Right lobe of liver (tissue), 6 donors: ENCODE measurements around the gene PIK3R4. TPM values are rescaled to one million over a fixed set of nuclear protein-coding genes. Genes with fewer than 3 reads are reported as not detected.

Source experiments
- ATAC-seq, 4 donors: fragments of 200-7000 bp; cut with Tn5 transposase; one replicate each; pipeline ENCODE4 v1.9.1; 2020; ENCODE audit warnings: mild to moderate bottlenecking in 4 of 4, moderate library complexity in 4 of 4
- DNase-seq, 3 donors: peaks; one replicate each; pipeline ENCODE4 v3.0.0-alpha.2; 2020
- H3K27ac ChIP-seq, 3 donors: fragments of 200-600 bp; one replicate each; pipeline ENCODE4 v1.8.0; 2022
- H3K27me3 ChIP-seq, 2 donors: fragments of 200-600 bp; one replicate each; pipeline ENCODE4 v1.8.0; 2022
- H3K36me3 ChIP-seq, 4 donors: fragments of 200-600 bp; sonication (generic) in 1 of 4; one replicate each; pipeline versions ENCODE4 v1.5.1 to v1.8.0; 2017 to 2022; ENCODE audit warnings: control low read depth in 1 of 4
- H3K4me1 ChIP-seq, 4 donors: fragments of 200-600 bp; sonication (generic) in 1 of 4; one replicate each; pipeline versions ENCODE4 v1.5.1 to v1.8.0; 2017 to 2022; ENCODE audit warnings: control low read depth in 1 of 4
- H3K4me3 ChIP-seq, 3 donors: fragments of 200-600 bp; one replicate each; pipeline ENCODE4 v1.8.0; 2022
- H3K9me3 ChIP-seq, 4 donors: fragments of 200-600 bp; sonication (generic) in 1 of 4; one replicate each; pipeline versions ENCODE4 v1.5.1 to v1.8.0; 2017 to 2022; ENCODE audit warnings: control low read depth in 1 of 4
- CTCF ChIP-seq, 4 donors: fragments of 200-600 bp in 3 of 4; fragments of 450-650 bp in 1 of 4; IDR thresholded peaks; one replicate each; pipeline versions ENCODE4 v1.5.1 to v1.8.0; 2016 to 2022; ENCODE audit warnings: antibody characterized with exemption in 4 of 4, mild to moderate bottlenecking in 2 of 4
- POLR2A ChIP-seq: fragments of 450-650 bp; IDR thresholded peaks from one replicate; pipeline ENCODE4 v1.6.1; 2017; ENCODE audit warnings: antibody characterized with exemption, mild to moderate bottlenecking
- WGBS: methylation state at CpG from one replicate; pipeline ENCODE4 v1.1.6; 2018; ENCODE audit warnings: low coverage, low lambda C conversion rate; ENCODE audit not compliant: insufficient coverage; ENCODE audit errors: missing lambda C conversion rate; 5-methylcytosine and 5-hydroxymethylcytosine counted together
- intact Hi-C, 2 donors: fragments of 100-400 bp; cut with DNase I; formaldehyde crosslinking; loops; one replicate each; pipeline versions ENCODE4 v1.11.2 to v1.14.1; 2022
- total RNA-seq, 6 experiments: library from RNA; depleted of rRNA in 2 of 6; stranded (reverse); fragments of >200 nt in 2 of 6; fragmentation: NEBNext Ultra II Directional in 3 of 6; extraction: Animal tissue kit (Norgen Biotek cat#: 25700) in 3 of 6; gene quantifications; one replicate each; pipeline versions ENCODE4 v1.1.0 to v1.2.4, GENCODE V29; 2016 to 2023
- donor health status: DM: no; HTN: yes; CAD: no.
- donor health status: DM: no; HTN: no; CAD: no.
- donor health status: DM: no; HTN: no; CAD: no.
- donor health status: DM: no; HTN: yes; CAD: no.
- donor health status: DM: no; HTN: yes; CAD: no.

PIK3R4 gene
- total RNA-seq, 6 experiments from 2014 or later = 15.3 to 35.3 (median 24.1) TPM

GRCh38 chr3:130711565-130712324 lies 34.9 kb downstream of the PIK3R4 start:
- DNase-seq (no peak), ATAC-seq (no peak)
- 92% methylated on average over 4 of the region's 4 CpGs for WGBS
- intact Hi-C loops = no loop called here
- Histone ChIP-seq H3K27me3 (no peaks in the 10 kb centered on the region), H3K4me1 (peaks cover 0 to 19% (median 4%) of the 10 kb centered on the region in 4 donors), H3K9me3 (no peaks in the 10 kb centered on the region), H3K36me3 (peaks cover 0 to 18% (median 3%) of the 10 kb centered on the region in 4 donors), H3K27ac (no peak overlapping the region), H3K4me3 (no peak overlapping the region)
- TF ChIP-seq POLR2A = no peak
- TF ChIP-seq CTCF (IDR thresholded peaks at IDR 0.05) = no peak

GRCh38 chr3:130709671-130710070 lies 37.0 kb downstream of the PIK3R4 start:
- H3K27me3 ChIP-seq = no peaks in the 10 kb centered on the region
- H3K4me1 ChIP-seq = peaks cover 0 to 19% (median 4%) of the 10 kb centered on the region in 4 donors
- H3K27ac ChIP-seq = no peak overlapping the region
- DNase-seq (no peak), ATAC-seq (peak in 1 of 4 donors; percentile 57)
- TF ChIP-seq CTCF (IDR thresholded peaks at IDR 0.05) (no peak), POLR2A (no peak)
- no peaks in the 10 kb centered on the region for H3K9me3 ChIP-seq
- H3K36me3 ChIP-seq = peaks cover 0 to 5% (median 0%) of the 10 kb centered on the region in 4 donors
- intact Hi-C loops = no loop called here
- 54% methylated on average over 1 of the region's 1 CpG for WGBS
- H3K4me3 ChIP-seq = no peak overlapping the region

- peak; percentile 87 to 95 (median 91) for ATAC-seq
- H3K4me3 ChIP-seq = no peak overlapping the region
- DNase-seq = no peak
- WGBS = 31% methylated on average over 3 of the region's 3 CpGs
- no peaks in the 10 kb centered on the region for H3K9me3 ChIP-seq
- no peak for TF ChIP-seq POLR2A
- TF ChIP-seq CTCF (IDR thresholded peaks at IDR 0.05) = no peak
- H3K27ac ChIP-seq = peak overlapping the region; percentile 33 to 49 (median 48)
- peaks cover 0 to 14% (median 4%) of the 10 kb centered on the region in 4 donors for H3K36me3 ChIP-seq
- H3K27me3 ChIP-seq = no peaks in the 10 kb centered on the region
- intact Hi-C loops = no loop called here
- H3K4me1 ChIP-seq = peaks cover 0 to 19% (median 4%) of the 10 kb centered on the region in 4 donors
These were observed 38.6 kb downstream of the PIK3R4 start for GRCh38 chr3:130707902-130708601.

GRCh38 chr3:130705501-130705900 lies 41.1 kb downstream of the PIK3R4 start:
- ATAC-seq (no peak), DNase-seq (no peak)
- peaks cover 0 to 19% (median 4%) of the 10 kb centered on the region in 4 donors for H3K4me1 ChIP-seq
- peaks cover 0 to 14% (median 6%) of the 10 kb centered on the region in 4 donors for H3K36me3 ChIP-seq
- WGBS = 92% methylated on average over 6 of the region's 6 CpGs
- no peaks in the 10 kb centered on the region for H3K9me3 ChIP-seq
- H3K27me3 ChIP-seq = no peaks in the 10 kb centered on the region
- no peak overlapping the region for H3K27ac ChIP-seq
- TF ChIP-seq CTCF (IDR thresholded peaks at IDR 0.05) (no peak), POLR2A (no peak)
- intact Hi-C loops = no loop called here
- H3K4me3 ChIP-seq = no peak overlapping the region
